Fibroblast of the aortic adventitia (primary cell): ENCODE data around the gene C19orf12. TPM values are rescaled to one million over a fixed set of nuclear protein-coding genes. Genes with fewer than 3 reads are reported as not detected.

Source experiments
- DNase-seq: peaks from one replicate; pipeline ENCODE4 v3.0.0-alpha.2; 2010; ENCODE audit warnings: low read depth
- H3K4me3 ChIP-seq: 2 replicates; pipeline ENCODE4 v1.5.1; 2011; ENCODE audit warnings: low read depth, mild to moderate bottlenecking, control low read depth, low read length, moderate library complexity
- CTCF ChIP-seq: IDR thresholded peaks from 2 replicates; pipeline ENCODE4 v1.5.1; 2011; ENCODE audit warnings: mild to moderate bottlenecking, low read length, control low read depth, inconsistent platforms; ENCODE audit not compliant: insufficient read depth
- total RNA-seq: library from RNA; depleted of rRNA; stranded (reverse); fragments of >200 nt; gene quantifications from 2 replicates; pipeline ENCODE4 v1.2.3, GENCODE V29; 2012; ENCODE audit warnings: low replicate concordance

Gene C19orf12
- total RNA-seq, 1 donor, result 24.0 TPM

GRCh38 chr19:29678484-29679106 lies 36.5 kb downstream of the C19orf12 start:
- H3K4me3 ChIP-seq, result no peak overlapping the region
- no peak for DNase-seq
- TF ChIP-seq CTCF, result no peak

- no peak overlapping the region for H3K4me3 ChIP-seq
- no peak for DNase-seq
- TF ChIP-seq CTCF, result no peak
Observed at GRCh38 chr19:29677001-29677817, 37.9 kb downstream of the C19orf12 start.

- H3K4me3 ChIP-seq, result no peak overlapping the region
- no peak for TF ChIP-seq CTCF
- no peak for DNase-seq
Observed at GRCh38 chr19:29676586-29676985, 38.5 kb downstream of the C19orf12 start.

- DNase-seq, result no peak
- H3K4me3 ChIP-seq, result no peak overlapping the region
- no peak for TF ChIP-seq CTCF
Observed at GRCh38 chr19:29675650-29676186, 39.3 kb downstream of the C19orf12 start.

- DNase-seq, result no peak
- no peak overlapping the region for H3K4me3 ChIP-seq
Observed at GRCh38 chr19:29675120-29675649, 39.9 kb downstream of the C19orf12 start.

More at GRCh38 chr19:29675120-29675649, 39.9 kb downstream of the C19orf12 start:
- TF ChIP-seq CTCF, result no peak
